ENCODE measurements around the gene GRID1.
A peak's percentile ranks its signal among the peaks of the same experiment; 100 is the strongest.

The GRID1 gene

DNA sequence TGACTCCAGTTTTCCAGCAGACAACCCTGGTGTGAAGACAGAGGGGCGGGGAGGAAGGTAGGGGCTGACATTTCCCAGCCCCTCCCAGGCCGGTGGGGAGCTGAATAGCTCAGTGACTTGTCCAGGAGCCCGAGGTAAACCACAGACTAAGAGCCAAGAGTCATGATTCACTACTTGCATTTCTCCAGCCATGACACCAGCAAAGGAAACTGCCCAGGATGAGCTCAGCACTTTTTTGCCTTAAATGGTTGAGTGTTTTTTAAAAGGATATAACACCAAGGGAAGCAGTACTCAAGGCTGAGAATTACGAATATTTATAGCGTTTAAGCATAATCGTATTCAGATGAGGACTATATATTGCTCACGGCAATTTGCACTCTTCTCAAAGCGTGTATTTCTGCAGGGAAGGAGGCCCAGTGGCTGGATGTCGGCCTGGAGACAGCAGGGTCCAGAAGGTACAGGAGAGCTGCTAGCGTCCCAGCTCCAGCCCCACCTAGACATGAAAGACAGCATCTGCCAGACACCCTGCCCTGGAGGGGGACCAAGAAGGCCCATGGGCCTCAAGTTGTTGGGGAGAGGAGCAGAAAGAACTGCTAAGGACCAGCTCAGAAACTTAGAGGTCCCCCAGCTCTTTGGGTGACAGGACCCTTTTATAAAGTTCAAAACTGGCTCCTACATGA is 141.4 kb downstream of the GRID1 start:
- peak; percentile 80 for DNase-seq

DNA sequence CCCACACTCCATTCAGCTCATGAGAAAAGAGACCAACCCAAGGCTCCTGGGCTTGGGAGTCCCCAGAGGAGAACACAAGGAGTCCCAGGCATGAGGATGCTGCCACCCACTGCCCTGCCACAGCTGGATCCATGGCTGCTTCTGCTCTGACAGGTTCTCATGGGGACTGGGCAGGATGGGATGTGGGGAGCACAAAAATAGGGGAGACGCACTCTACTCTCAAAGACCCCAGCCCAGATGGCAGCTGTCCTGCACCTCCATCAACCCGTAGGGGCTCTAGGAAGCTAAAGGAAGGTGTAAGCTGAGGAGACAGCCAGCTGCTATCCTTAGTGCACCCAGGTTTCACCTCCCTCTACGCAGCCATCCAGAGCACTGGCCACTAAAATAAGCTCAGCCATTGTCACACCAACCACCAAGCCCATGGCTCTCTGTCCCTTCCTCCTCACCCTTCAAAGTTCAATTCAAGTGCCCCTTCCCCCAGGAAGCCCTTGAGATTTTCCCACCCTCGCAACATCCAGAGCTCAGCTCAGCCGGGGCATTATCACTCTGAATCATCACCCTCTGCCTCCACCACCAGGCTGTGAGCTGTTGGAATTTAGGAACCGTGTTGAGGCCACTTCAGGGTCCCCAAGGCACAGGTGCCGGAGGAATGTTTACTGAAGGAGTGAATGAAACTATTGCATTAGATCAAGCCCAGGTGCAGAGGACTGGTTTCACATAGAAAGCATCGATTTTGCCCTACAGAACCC is 142.1 kb downstream of the GRID1 start:
- peak; percentile 80 for DNase-seq

DNA sequence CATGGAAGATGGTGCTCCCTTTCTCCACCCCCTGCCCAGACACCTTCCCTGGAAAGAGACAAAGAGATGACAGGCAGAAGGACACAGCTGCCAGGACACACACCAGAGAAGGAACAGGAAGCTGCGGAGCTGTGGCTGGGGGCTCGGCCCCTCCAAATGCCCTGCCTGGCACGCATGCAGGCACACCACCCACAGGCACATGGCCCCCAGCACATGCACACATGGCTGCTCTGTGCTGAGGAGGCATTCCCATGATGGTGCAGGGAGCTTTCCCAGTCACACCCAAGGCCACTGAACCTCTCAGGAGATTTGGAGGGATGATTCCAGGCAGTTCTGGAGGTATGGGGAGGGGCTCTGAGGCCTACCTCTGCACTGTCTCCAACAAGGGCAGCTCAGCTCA is 143.3 kb downstream of the GRID1 start:
- no peak for DNase-seq

DNA sequence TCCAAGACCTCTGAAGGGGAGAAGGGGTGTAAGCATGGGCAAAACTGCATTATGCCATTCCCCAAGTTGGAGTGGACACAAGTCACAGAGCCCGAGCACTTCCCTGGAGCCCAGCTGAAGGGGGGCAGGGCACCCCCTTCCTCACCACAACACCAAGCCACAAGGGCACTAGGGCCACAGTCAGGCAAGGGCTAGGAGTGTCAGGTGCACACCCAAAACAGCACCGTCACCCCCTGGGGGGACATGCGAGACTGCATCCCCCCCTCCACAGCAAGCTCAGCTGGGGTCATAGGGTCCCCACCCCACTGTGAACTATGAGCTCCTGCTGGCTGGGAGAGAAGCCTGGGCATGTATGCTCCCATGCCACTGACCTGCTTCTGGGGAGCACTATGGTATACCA is 143.9 kb downstream of the GRID1 start:
- no peak for DNase-seq

DNA sequence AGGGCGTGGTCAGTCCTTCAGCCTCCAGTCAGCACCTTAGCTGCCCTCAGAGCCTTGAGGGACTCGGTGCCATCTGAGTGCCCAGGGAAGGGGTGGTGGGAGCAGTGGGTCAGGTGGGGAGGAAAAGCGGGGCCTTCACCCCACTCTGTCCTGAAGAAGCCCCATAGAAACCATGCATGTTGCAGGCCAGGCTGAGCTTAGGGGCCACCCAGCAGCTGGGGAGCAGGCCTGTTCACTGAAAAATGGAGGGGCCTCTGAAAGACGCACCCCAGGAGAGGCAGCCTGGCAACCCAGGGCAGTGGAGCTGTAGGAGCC is 144.3 kb downstream of the GRID1 start:
- no peak for DNase-seq

DNA sequence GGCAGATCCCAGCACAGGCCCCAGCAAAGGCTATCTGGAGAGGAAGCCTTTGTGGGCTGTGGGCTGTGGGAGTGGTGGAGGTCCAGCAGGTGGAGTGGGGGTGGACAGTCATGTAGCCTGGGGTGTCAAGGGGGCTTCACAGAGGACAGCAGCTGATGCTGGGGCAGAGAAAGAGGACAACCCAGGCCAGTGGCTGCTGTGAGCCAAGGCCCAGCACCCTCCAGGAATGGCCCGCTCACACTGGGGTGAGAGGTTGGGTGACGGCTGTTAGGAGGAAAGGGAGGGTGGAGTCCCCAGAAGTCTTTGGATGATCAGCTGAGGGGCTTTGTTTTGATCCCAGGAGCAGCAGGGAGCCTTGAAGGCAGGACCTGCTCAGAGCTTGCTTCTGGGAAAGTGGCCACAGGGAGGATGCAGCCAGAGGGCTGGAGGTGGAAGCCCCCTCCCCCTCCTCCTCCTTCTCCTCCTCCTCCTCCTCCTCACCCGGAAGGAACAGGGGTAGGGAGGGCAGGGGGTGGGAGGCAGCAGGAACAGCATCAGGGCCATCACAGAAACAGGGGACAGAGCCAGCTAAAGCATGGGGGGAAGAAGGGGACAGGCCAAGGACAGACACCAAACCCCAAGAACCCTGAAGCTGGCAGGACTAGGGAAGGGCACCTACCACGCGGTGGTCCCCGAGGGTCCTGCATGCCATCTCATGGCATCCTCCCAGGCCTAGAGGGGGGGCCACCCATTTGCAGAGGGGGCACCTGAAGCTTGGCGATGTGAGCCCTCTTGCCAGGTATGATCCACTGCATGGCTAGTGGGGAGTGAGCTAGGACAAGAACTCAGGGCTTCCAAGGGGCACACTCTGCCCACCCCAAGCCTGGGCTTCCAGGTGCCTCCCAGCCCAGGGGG is 144.9 kb downstream of the GRID1 start:
- no peak for DNase-seq

DNA sequence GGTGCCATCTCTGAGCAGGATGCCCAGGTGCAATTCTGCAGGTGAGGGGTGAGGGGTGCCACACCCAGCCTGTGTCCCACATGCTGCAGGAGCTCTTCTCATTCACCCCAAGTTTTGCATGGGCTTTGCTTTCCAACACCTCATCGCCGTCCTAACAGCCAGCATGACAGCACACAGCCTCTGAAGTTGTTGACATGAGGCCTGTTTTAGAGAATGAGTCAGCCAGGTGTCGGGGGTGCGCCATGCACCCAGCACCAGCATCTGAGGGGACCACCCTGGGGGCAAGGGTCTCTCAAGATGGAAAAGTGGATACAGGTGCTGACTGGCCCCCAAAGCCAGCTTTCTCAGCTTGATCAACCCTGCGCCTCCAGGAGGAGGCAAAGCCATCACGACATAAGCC is 146.0 kb downstream of the GRID1 start:
- no peak for DNase-seq

DNA sequence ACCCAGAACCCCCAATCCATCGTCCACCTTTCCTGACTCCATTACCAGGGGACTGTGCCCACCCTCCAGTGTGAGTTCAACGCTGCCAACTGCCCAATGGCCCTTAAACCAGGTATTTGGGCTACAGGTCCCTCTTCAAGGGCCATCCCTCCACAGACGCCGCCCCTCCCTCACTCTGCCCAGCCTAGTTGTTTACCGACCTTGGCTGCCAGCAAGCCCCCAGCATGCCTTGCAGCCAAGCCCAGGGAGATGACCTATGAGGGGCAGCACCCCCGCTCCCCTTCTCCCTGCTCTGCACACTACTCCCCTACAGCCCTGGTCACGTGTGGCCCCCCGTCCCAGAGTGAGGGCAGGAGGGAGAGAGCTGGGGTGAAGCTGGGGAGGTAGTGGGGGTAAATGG is 147.3 kb downstream of the GRID1 start:
- DNase-seq, result no peak

DNA sequence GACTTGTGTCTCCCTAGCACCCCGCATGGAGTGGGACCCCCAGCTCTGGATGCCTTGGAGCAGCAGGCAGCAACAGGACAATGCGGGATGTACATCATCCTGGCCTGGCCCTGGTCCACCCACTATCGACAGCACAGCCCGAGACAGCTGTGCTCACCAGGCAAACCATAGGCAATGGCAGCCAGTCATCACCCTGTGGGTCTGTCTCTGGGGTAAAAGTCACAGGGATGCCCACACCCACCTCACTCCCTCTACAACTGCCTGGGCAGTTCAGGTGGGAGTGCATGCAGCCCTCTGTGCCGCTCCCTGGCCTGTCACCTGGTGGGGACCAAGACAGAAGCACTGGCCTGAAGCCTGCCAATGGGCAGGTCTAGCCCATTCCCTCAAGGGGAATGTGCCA is 147.8 kb downstream of the GRID1 start:
- no peak for DNase-seq

DNA sequence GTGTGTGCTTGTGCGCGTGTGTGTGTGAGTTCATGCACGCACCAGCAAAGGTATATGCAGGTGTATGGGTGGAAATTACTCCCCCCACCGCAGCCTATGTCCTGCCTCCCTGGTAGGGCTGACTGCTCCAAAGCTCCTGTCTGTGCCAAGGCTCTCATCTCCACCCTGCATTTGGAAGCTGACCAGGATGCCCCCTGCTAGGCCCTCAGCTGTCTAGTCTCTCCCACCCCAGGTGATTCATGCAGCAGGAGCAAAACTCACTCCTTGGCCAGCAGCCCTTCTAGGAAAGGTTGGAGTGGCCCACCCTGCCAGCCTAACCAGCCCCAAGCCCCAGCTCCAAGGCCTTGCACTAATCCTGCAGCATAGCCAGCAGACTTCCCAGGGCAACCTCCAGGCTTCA is 148.4 kb downstream of the GRID1 start:
- DNase-seq, result no peak

DNA sequence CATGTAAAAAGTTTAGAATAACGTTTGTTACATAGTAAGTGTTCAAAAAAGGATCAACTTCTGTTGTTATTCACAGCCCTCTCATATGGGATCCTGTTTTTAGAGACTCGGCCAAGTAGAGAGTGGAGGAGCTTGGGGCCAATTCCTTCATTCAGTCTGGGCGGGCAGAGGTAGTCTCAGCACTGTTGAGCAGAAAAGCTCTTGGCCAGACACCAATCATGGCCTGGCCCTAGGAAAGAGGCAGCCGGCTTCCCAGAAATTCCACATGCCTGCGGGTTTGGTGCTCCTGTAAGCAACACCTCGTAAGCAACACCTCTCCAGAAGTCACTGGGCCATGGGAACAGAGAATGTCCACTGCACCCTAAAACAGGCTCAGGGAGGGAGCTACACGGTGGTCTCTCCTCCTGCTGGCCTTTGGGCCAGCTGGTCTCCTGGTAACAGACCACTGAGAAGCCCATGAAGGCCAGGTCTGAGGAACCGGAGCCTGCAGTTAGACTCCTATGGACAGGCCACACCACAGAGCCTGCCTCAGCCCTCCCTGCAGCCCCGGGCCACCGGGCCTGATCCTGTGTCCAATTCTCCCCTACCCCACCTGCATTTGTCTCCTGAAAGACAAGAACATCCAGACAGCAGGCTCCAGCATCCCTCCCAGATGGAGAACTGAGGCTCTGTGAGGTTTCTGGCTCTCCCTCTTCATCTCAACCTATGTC is 149.1 kb downstream of the GRID1 start:
- no peak for DNase-seq

DNA sequence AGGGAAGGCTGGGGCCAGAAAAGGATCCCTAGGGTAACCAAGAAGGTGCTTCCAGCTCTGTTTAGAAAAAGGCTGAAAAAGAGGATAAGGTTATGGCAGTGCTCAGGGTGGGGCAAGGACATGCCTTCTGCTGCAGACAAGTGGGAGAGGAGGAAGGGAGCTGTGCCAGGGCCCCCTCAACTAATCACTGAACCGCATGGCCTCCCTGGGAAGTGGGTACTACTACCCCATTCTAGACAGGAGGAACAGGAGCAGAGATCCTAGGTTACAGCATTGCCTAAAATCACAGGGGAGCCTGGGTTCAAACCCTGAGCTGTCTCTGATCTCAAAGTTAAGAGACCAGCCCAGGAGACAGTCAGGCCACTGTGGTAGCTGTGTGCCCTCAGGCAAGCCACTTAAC is 149.7 kb downstream of the GRID1 start:
- no peak for DNase-seq

DNA sequence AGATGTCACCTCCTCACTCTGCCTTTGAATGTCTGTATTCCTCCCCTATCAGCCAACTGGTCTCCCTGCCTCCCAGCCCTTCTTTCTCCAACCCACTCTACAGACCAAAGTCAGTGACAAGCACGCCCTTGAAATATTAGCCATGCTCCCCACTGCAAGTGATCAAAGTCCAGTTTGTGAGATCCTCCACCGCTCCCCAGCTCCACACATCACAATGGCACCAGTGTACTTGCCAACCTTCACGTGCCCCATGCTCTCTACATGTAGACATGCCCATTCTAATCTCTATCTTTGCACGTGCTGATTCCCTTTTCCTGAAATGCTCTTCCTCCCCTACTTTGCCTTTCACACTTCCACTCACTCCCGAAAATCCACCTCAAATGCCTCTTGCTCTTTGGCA is 150.9 kb downstream of the GRID1 start:
- no peak for DNase-seq

DNA sequence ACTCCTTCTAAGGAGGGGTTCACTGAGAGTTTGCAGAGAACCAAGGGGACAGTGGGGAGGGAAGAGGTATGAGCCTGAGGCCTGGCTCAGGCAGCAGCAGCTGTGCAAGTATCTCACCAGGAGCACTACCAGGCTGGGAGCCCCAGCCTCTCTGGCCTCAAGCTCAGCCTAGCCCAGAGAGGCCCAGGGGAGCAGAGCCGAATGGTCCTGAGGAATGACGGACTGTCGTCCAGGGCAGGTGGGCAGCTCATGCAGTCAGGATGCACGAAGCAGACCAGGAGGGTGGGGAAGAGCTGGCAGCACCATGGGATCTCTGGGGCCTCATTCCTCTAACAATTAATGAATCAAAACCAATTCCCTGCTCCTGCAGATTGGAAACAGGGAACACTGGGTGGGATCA is 151.5 kb downstream of the GRID1 start:
- no peak for DNase-seq

DNA sequence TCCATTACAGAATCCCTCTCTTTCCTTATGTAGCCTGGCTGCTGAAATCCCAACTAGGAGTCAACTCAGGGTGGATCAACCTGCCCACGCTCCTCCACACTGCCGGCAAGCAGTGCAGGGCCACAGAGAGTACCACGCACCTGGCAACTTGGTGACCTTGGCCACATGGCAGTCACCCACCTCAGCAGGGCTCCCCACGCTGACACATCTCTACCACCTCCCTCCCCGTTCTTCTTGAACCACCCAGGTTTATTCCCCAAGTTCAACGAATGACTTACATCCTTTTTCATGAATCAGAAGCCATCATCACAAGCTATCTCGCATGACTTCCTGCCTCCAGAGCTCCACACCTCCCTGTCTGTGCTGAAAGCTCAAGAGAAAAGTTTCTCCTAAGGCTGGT is 153.4 kb downstream of the GRID1 start:
- DNase-seq, result no peak

DNA sequence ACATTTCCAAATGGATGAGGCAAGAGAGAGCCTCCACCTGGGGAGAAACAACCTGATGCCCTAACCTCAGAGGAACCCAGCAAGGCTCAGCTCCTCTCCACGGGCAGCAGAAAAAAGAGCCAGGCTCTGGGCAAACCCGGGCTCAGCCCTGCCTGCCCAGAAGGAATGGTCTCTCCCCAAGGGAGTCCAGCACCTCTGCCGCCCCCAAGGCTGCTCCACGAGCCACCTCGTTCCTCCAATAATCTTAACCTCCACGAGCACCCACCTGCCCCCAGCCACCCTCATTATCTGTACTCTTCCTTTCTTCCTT is 154.2 kb downstream of the GRID1 start:
- no peak for DNase-seq

DNA sequence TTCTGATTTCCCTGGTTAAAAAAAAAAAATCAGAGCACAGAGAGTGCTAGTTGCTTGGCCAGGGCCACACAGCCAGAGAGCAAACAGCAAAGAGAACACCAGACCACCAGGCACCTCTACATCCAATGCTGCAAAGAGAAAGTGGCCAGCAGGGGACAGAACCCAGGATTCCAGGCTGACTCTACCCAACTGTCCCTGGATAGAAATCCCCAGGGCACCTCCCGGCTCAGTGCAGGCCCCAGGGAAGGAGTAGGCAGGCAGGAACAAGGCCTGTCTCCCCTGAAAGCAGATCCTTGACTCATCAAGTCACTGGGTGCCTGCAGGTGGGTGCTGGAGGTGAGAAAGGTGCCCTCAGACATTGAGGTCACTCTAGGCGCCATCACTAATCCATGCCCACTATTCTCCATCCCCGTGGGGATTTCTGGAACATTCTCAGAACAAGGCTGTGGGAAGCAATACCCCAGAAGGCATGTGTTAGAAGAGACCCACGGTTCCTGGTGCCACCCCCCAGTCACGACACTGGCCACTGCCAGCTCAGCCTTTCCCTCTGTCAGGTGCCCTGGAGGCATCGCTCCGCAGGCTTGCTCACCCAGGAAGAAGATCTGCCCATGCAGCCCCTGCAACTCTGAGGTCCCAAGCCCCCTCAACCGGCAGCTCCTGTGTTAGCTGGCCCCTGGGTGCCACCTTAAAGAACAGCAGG is 154.8 kb downstream of the GRID1 start:
- DNase-seq, result no peak

DNA sequence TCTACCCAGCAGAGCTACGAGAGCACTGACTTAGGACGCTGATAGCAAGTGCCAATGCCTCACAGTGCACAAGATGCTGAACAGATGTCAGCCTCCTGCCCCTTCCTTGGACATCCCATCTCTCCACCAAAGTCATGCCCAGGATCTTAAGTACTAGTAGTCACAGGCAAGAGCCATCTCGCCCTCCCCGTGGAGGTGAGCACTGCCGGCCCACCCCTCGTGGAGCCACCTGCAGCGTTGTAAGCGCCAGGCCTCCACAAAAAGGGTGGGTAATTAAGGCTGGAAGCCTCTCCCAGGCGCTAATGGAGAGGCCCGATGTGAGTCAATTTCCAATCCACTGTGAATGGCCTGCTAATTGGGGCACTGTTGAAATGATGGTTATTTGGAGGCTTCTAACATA is 156.2 kb downstream of the GRID1 start:
- DNase-seq, result no peak

DNA sequence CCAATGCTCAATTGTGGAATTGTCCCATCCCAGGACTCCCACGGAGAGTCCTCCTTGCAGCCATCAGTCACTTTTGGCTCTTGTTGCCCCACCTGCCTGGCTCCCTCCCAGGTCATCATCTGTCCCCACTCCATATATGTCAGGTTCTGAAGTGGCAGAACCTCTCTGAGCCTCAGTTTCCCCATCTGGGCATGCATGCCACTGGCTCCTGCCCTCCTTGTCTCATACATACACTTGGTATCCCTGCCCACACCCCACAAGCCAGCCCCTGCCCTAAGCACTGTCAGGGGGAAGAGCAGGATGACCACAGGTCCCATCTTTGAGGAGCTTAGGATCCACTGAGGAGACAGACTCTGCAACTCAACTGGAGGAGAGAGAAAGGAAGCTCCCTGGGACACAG is 156.9 kb downstream of the GRID1 start:
- no peak for DNase-seq

DNA sequence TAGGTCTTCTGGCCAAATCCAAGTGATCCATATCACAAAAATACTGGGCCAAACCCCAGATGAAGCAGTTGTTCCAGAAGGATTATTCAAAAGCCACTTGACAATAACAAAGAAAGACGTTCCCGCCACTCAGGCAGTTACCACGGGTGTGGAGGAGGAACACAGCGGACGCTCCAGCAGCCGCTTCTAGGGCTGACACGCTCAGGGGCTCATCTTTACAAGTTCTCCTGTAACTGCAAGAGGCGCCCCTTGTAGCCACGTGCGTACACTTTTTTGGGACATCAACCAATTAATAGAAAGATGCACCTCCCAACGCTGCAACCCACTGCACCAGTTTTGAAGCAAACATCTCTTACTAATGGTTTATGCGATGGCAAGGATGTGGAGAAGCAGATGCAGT is 159.4 kb downstream of the GRID1 start:
- no peak for DNase-seq

DNA sequence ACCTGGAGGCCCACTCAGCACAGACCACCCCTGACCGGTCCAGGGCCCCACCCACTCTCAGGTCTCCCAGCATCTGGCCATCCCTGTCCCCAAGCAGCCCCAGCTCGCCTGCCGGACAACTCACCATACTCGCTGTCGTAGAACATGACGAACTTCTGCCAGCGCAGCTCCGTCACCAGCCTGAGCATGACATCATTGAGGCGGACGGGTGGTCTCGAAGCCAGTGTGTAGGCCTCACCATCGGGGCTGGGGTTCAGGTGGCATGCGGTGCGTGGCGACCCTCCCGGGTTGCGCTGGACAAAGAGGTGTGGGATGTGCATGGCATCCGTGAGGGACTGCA is 160.4 kb downstream of the GRID1 start:
- no peak for DNase-seq

DNA sequence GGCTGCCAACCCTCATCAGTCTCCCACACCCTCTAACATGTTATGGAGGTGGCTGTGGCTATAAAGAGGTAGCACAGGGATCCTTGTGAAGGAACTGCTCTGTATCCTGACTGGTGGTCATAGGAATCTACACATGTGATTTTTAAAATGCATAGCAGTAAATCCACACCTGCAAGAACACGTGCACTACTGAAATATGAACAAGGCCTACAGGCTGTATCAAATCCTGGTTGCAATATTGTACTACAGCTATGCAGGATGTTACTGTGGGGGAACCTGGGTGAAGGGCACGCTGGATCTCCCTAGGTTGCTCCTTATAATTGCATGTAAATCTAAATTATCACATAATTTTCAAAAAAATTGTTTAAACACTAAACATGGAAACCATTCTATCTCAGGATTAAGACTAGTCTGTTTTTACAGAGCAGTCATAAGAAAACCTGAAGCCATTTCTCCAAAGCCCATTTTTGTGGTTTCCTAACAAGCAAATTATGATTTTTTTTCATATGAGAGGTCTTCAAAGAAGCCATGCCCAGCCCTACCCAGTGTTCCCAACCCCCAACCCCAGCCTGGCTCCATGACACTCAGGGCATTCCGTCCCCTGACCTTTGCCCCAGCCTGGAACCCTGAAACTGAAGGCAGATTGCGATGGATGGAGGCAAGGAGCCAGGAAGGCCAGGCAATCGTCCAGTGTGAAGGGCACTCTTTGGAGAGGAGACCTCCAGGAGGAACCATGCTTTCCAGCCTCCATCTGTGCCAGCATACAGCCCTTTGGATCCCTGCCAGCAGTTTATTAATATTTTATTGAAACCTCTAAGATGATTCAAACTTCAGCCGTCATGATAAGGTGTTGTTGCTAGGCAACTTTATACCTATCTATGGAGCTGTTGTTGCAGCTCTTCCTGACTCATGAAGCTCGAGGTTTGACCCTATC is 161.0 kb downstream of the GRID1 start:
- DNase-seq, result no peak

Measured in kidney glomerular epithelial cell (primary cell).